H1 (cell line): ENCODE data around the gene HARS2. TPM values are rescaled to one million over a fixed set of nuclear protein-coding genes. Genes with fewer than 3 reads are reported as not detected.

ENCODE experiments used
- CTCF ChIA-PET: fragments of 300-600 bp; sonication (Branson Sonifier 250); formaldehyde crosslinking; loops from one replicate; lab custom pipeline; 2021; ENCODE audit not compliant: partially characterized antibody; lab: Charles Lee
- POLR2A ChIA-PET: fragments of 300-600 bp; sonication (Branson Sonifier 250); formaldehyde crosslinking; loops from one replicate; lab custom pipeline; 2021; ENCODE audit warnings: inconsistent platforms; ENCODE audit not compliant: partially characterized antibody; lab: Charles Lee
- DNase-seq, 2 experiments: peaks; one replicate each; pipeline versions ENCODE4 v3.0.0 to v3.0.0-alpha.2; 2010 to 2022; ENCODE audit warnings: low spot score in 2 of 2, low read depth in 1 of 2, mixed read lengths in 1 of 2
- FAIRE-seq: peaks from 2 replicates; lab custom pipeline; 2011; peaks lifted over from hg19 to GRCh38; lab: Jason Lieb, UNC
- H2AFZ ChIP-seq: 2 replicates; pipeline ENCODE4 v1.8.1; 2012; ENCODE audit warnings: low read length, inconsistent platforms
- H2AK5ac ChIP-seq: 2 replicates; pipeline ENCODE4 v1.6.1; 2013; ENCODE audit warnings: low read depth, low read length
- H2BK120ac ChIP-seq: replicated peaks from 2 replicates; pipeline ENCODE3; 2013; ENCODE audit warnings: low read depth, low read length, inconsistent platforms
- H2BK12ac ChIP-seq: 2 replicates; pipeline ENCODE4 v1.6.1; 2013; ENCODE audit warnings: low read depth, low read length
- H2BK15ac ChIP-seq: 2 replicates; pipeline ENCODE4 v1.6.1; 2013; ENCODE audit warnings: low read length
- H2BK20ac ChIP-seq: 2 replicates; pipeline ENCODE4 v1.6.1; 2013; ENCODE audit warnings: low read length
- H2BK5ac ChIP-seq: 2 replicates; pipeline ENCODE4 v1.6.1; 2013; ENCODE audit warnings: low read depth, low read length
- H3K14ac ChIP-seq: 2 replicates; pipeline ENCODE4 v1.6.1; 2013; ENCODE audit warnings: inconsistent platforms; ENCODE audit not compliant: insufficient read length
- H3K18ac ChIP-seq: 2 replicates; pipeline ENCODE4 v1.6.1; 2013; ENCODE audit warnings: low read length; ENCODE audit errors: extremely low read depth
- H3K23ac ChIP-seq: 2 replicates; pipeline ENCODE4 v1.6.1; 2013; ENCODE audit warnings: inconsistent platforms; ENCODE audit not compliant: insufficient read length
- H3K23me2 ChIP-seq: 2 replicates; pipeline ENCODE4 v1.6.1; 2013; ENCODE audit warnings: low read depth, low read length
- H3K27ac ChIP-seq: 2 replicates; pipeline ENCODE4 v1.6.1; 2011; ENCODE audit warnings: low read depth, low read length, inconsistent platforms
- H3K27me3 ChIP-seq, 4 experiments: replicated peaks in 1 of 4; 1 replicate in 1 of 4; 2 replicates in 3 of 4; pipeline versions ENCODE4 v1.6.1 to v1.8.1; 2011 to 2013; ENCODE audit warnings: low read length in 3 of 4, mild to moderate bottlenecking in 3 of 4, inconsistent platforms in 2 of 4, mixed read lengths in 2 of 4, moderate library complexity in 1 of 4; ENCODE audit not compliant: control insufficient read depth in 3 of 4, insufficient read depth in 3 of 4; ENCODE audit errors: extremely low read depth in 1 of 4
- H3K36me3 ChIP-seq, 4 experiments: 2 replicates each; pipeline versions ENCODE4 v1.6.1 to v1.8.1; 2011 to 2013; ENCODE audit warnings: mild to moderate bottlenecking in 4 of 4, low read length in 3 of 4, moderate library complexity in 2 of 4, control low read depth in 1 of 4, inconsistent platforms in 1 of 4; ENCODE audit not compliant: insufficient read depth in 4 of 4, control insufficient read depth in 2 of 4
- H3K4ac ChIP-seq: replicated peaks from 2 replicates; pipeline ENCODE3; 2013; ENCODE audit warnings: low read length, low read depth, mixed read lengths, inconsistent platforms; ENCODE audit not compliant: insufficient read length
- H3K4me1 ChIP-seq, 4 experiments: replicated peaks in 1 of 4; 1 replicate in 1 of 4; 2 replicates in 3 of 4; pipeline versions ENCODE4 v1.6.1 to v1.8.1; 2011 to 2013; ENCODE audit warnings: low read length in 3 of 4, inconsistent platforms in 2 of 4, mixed read lengths in 1 of 4; ENCODE audit not compliant: insufficient read depth in 4 of 4, control insufficient read depth in 3 of 4
- H3K4me2 ChIP-seq, 2 experiments: 2 replicates each; pipeline versions ENCODE4 v1.6.1 to v1.8.1; 2011 to 2013; ENCODE audit warnings: low read depth in 2 of 2, low read length in 2 of 2, control low read depth in 1 of 2, inconsistent platforms in 1 of 2, mild to moderate bottlenecking in 1 of 2; ENCODE audit not compliant: insufficient read depth in 1 of 2
- H3K4me3 ChIP-seq, 4 experiments: fragments of 200-600, 300-600 bp in 1 of 4; sonication (generic), shearing (Covaris generic), sonication (Bioruptor Twin) in 1 of 4; 2 replicates each; pipeline versions ENCODE4 v1.5.1 to v1.8.1; 2011 to 2016; ENCODE audit warnings: low read length in 4 of 4, low read depth in 3 of 4, control low read depth in 2 of 4, inconsistent platforms in 2 of 4, mild to moderate bottlenecking in 2 of 4, mixed read lengths in 1 of 4, moderate library complexity in 1 of 4; ENCODE audit not compliant: insufficient read depth in 2 of 4; ENCODE audit errors: extremely low read depth in 1 of 4
- H3K56ac ChIP-seq: replicated peaks from 2 replicates; pipeline ENCODE3; 2013; ENCODE audit warnings: low read depth, mild to moderate bottlenecking, mixed read lengths, low read length, inconsistent platforms; ENCODE audit not compliant: insufficient read length
- H3K79me1 ChIP-seq: 2 replicates; pipeline ENCODE4 v1.6.1; 2013; ENCODE audit warnings: low read depth, low read length, control low read depth
- H3K79me2 ChIP-seq, 2 experiments: 2 replicates each; pipeline versions ENCODE4 v1.6.1 to v1.8.1; 2012 to 2013; ENCODE audit warnings: low read length in 2 of 2, mild to moderate bottlenecking in 2 of 2, inconsistent platforms in 1 of 2; ENCODE audit not compliant: insufficient read depth in 2 of 2, control insufficient read depth in 1 of 2
- H3K9ac ChIP-seq, 4 experiments: replicated peaks in 1 of 4; 1 replicate in 1 of 4; 2 replicates in 3 of 4; pipeline versions ENCODE4 v1.6.1 to v1.8.1; 2011 to 2013; ENCODE audit warnings: low read depth in 3 of 4, low read length in 3 of 4, control low read depth in 2 of 4, mild to moderate bottlenecking in 2 of 4, moderate library complexity in 2 of 4, inconsistent platforms in 1 of 4; ENCODE audit errors: extremely low read depth in 1 of 4
- H3K9me3 ChIP-seq, 2 experiments: 2 replicates each; pipeline versions ENCODE4 v1.6.1 to v1.8.1; 2012 to 2013; ENCODE audit warnings: mild to moderate bottlenecking in 2 of 2, moderate library complexity in 2 of 2, control low read depth in 1 of 2, inconsistent platforms in 1 of 2, low read depth in 1 of 2, low read length in 1 of 2, mixed read lengths in 1 of 2; ENCODE audit not compliant: insufficient read depth in 2 of 2
- H4K20me1 ChIP-seq, 2 experiments: replicated peaks in 1 of 2; 2 replicates each; pipeline versions ENCODE3 to v1.8.1; 2011 to 2013; ENCODE audit warnings: inconsistent platforms in 2 of 2, low read length in 2 of 2, mild to moderate bottlenecking in 1 of 2; ENCODE audit not compliant: insufficient read depth in 2 of 2, control insufficient read depth in 1 of 2
- H4K5ac ChIP-seq: 2 replicates; pipeline ENCODE4 v1.6.1; 2013; ENCODE audit warnings: low read length, low read depth, mixed read lengths, inconsistent platforms; ENCODE audit not compliant: insufficient read length
- H4K8ac ChIP-seq: 2 replicates; pipeline ENCODE4 v1.8.0; 2013; ENCODE audit warnings: mild to moderate bottlenecking, moderate library complexity, low read length, inconsistent platforms; ENCODE audit not compliant: insufficient read depth; ENCODE audit errors: extremely low read depth
- H4K91ac ChIP-seq: replicated peaks from 2 replicates; pipeline ENCODE3; 2013; ENCODE audit warnings: low read length, mixed read lengths, inconsistent platforms; ENCODE audit not compliant: insufficient read length
- ASH2L ChIP-seq: fragments of 200-600, 300-600 bp; sonication (generic); IDR thresholded peaks from one replicate; pipeline ENCODE4 v1.7.1; 2017; ENCODE audit warnings: low read length
- BCL11A ChIP-seq, 2 experiments: IDR thresholded peaks; one replicate each; pipeline ENCODE4 v1.6.1; 2011; ENCODE audit warnings: low read depth in 2 of 2, low read length in 2 of 2, mild to moderate bottlenecking in 2 of 2
- CBX5 ChIP-seq: fragments of 300-800, 300-1000 bp; sonication (generic); IDR thresholded peaks from 2 replicates; pipeline ENCODE4 v1.7.1; 2016; ENCODE audit warnings: antibody characterized with exemption, low read length, low read depth
- CEBPB ChIP-seq: IDR thresholded peaks from 2 replicates; pipeline ENCODE4 v1.6.1; 2012; ENCODE audit warnings: low read depth, low read length
- FOSL1 ChIP-seq: IDR thresholded peaks from 2 replicates; pipeline ENCODE4 v1.6.1; 2011; ENCODE audit warnings: mild to moderate bottlenecking, low read depth, low read length, moderate library complexity; ENCODE audit not compliant: insufficient read depth
- JUN ChIP-seq: IDR thresholded peaks from 2 replicates; pipeline ENCODE4 v1.6.1; 2011; ENCODE audit warnings: low read depth, mild to moderate bottlenecking, improper control_type of control experiment, low read length
- NANOG ChIP-seq: IDR thresholded peaks from 2 replicates; pipeline ENCODE4 v1.6.1; 2011; ENCODE audit warnings: low read length, low read depth, mild to moderate bottlenecking, inconsistent platforms; ENCODE audit not compliant: insufficient read depth, poor library complexity, severe bottlenecking
- RFX5 ChIP-seq: IDR thresholded peaks from 2 replicates; pipeline ENCODE4 v1.6.1; 2011; ENCODE audit warnings: low read depth, low read length, improper control_type of control experiment, borderline replicate concordance
- RXRA ChIP-seq: IDR thresholded peaks from 2 replicates; pipeline ENCODE4 v1.6.1; 2011; ENCODE audit warnings: low read depth, mild to moderate bottlenecking, low read length, moderate library complexity; ENCODE audit not compliant: insufficient read depth
- SIRT6 ChIP-seq: IDR thresholded peaks from one replicate; pipeline ENCODE4 v1.7.1; 2012; ENCODE audit warnings: low read length, inconsistent platforms
- SP1 ChIP-seq: IDR thresholded peaks from 2 replicates; pipeline ENCODE4 v1.6.1; 2011; ENCODE audit warnings: low read depth, low read length
- TCF12 ChIP-seq: IDR thresholded peaks from 2 replicates; pipeline ENCODE4 v1.6.1; 2011; ENCODE audit warnings: low read depth, mild to moderate bottlenecking, low read length
- ZNF274 ChIP-seq: IDR thresholded peaks from 2 replicates; pipeline ENCODE4 v1.7.0; 2012; ENCODE audit warnings: low read length, borderline replicate concordance; ENCODE audit errors: extremely low read depth
- WGBS, 2 experiments: shearing (Covaris generic) in 1 of 2; methylation state at CpG; one replicate each; pipeline versions ENCODE4 v1.1.6 to v1.1.7; 2013 to 2015; ENCODE audit warnings: low lambda C conversion rate in 2 of 2, mixed read lengths in 2 of 2, inconsistent platforms in 1 of 2, low coverage in 1 of 2, missing lambda C conversion rate in 1 of 2; ENCODE audit not compliant: insufficient replicate concordance in 2 of 2, insufficient coverage in 1 of 2, insufficient read length in 1 of 2; ENCODE audit errors: extremely low coverage in 1 of 2, missing lambda C conversion rate in 1 of 2; 5-methylcytosine and 5-hydroxymethylcytosine counted together
- polyA plus RNA-seq, 7 experiments: library from polyadenylated mRNA; depleted of rRNA in 3 of 7; stranded (reverse) in 5 of 7; unstranded in 2 of 7; fragments of >200 nt in 5 of 7; fragments of 200-250 nt in 2 of 7; gene quantifications; 1 replicate in 5 of 7; 2 replicates in 1 of 7; 4 replicates in 1 of 7; pipeline versions ENCODE4 v1.2.1 to v1.2.3, GENCODE V29; 2011 to 2013; ENCODE audit warnings: missing spikeins in 2 of 7, mixed read lengths in 2 of 7
- total RNA-seq: library from RNA; stranded (reverse); fragmentation: NEBNext Ultra II Directional; extraction: Animal tissue kit (Norgen Biotek cat#: 25700); gene quantifications from 2 replicates; pipeline ENCODE4 v1.2.1, GENCODE V29; 2021
- TF ChIP-seq, protein P1 (sequence below): IDR thresholded peaks from 2 replicates; pipeline ENCODE4 v1.6.1; 2011; ENCODE audit warnings: low read length, improper control_type of control experiment

Gene HARS2
- total and polyA plus RNA-seq, 2 of the 8 experiments (the other 6 are each of a cell fraction or from before 2014, with no cell fraction given) = 16.1 to 23.1 TPM

DNA sequence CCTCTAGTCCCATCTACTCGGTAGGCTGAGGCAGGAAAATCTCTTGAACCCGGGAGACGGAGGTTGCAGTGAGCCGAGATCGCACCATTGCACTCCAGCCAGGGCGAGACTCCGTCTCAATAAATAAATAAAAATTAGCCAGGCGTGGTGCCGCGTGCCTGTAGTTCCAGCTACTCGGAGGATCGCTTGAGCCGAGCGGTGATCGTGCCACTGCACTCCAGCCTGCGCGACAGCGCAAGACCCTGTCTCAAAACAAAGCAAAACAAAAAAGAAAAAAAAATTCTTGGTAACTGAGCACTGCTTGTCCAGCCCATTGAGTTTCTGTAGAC, 27.3 kb upstream of the HARS2 start:
- Histone ChIP-seq H3K18ac (no peak overlapping the region), H4K8ac (no peak overlapping the region), H3K9me3 (no peaks in the 10 kb centered on the region), H2BK12ac (no peak overlapping the region), H3K23ac (no peak overlapping the region), H3K23me2 (peaks cover 6% of the 10 kb centered on the region), H3K56ac (peak overlapping the region; percentile 40), H3K27me3 (no peaks in the 10 kb centered on the region), H3K4ac (peak overlapping the region; percentile 40), H2AK5ac (no peak overlapping the region), H3K4me1 (no peaks in the 10 kb centered on the region; a peak in 1 of 7 replicates), H3K27ac (no peak overlapping the region), H3K4me2 (peak overlapping the region; percentile 92 to 93), H3K79me2 (peaks cover 0 to 19% of the 10 kb centered on the region in 2 experiments; a peak in 2 of 4 replicates), H2BK5ac (no peak overlapping the region), H4K5ac (no peak overlapping the region), H3K14ac (no peak overlapping the region), H2BK20ac (peak overlapping the region; percentile 72; the same call in 1 of the 2 replicates), H2BK120ac (no peak overlapping the region), H3K79me1 (peaks cover 3% of the 10 kb centered on the region; the same call in 1 of the 2 replicates), H4K20me1 (peaks cover 0 to 2% of the 10 kb centered on the region in 2 experiments), H2AFZ (peak overlapping the region; percentile 98), H2BK15ac (no peak overlapping the region), H3K36me3 (peaks cover 9 to 51% (median 32%) of the 10 kb centered on the region in 4 experiments; a peak in 7 of 8 replicates), H3K4me3 (peak overlapping the region; percentile 82 to 98 (median 94)), H4K91ac (no peak overlapping the region), H3K9ac (no peak overlapping the region; a peak in 1 of 7 replicates)
- 60% methylated on average over 18 of the region's 18 CpGs; no CpG with 5 or more reads in 1 of the 2 experiments for WGBS, 2 experiments
- ChIA-PET CTCF (interaction anchor here (0.8 to 2.1 kb wide), 3 partner anchors 11 to 56 kb away, joined by 3 to 4 read pairs (median 3); partner anchors contain the start of genes IK and NDUFA2), POLR2A (interaction anchor here (1.1 to 9.9 kb wide), 9 partner anchors 10 to 116 kb away, joined by 3 to 87 read pairs (median 7); partner anchors contain the start of genes DND1, HARS1, HARS2 and IK)
- DNase-seq (no peak), FAIRE-seq (no peak)
- no peak for TF ChIP-seq BCL11A (IDR thresholded peaks at IDR 0.05; ENCODE audit: low read depth in 2 of 2, low read length in 2 of 2)
- no peak for TF ChIP-seq CBX5
- no peak for TF ChIP-seq RXRA
- TF ChIP-seq RFX5 = no peak
- no peak for TF ChIP-seq CEBPB
- TF ChIP-seq TCF12 = no peak
- TF ChIP-seq ASH2L = no peak
- TF ChIP-seq SP1 = no peak
- no peak for TF ChIP-seq ZNF274
- TF ChIP-seq NANOG = no peak
- no peak for TF ChIP-seq JUN
- TF ChIP-seq, protein P1, sequence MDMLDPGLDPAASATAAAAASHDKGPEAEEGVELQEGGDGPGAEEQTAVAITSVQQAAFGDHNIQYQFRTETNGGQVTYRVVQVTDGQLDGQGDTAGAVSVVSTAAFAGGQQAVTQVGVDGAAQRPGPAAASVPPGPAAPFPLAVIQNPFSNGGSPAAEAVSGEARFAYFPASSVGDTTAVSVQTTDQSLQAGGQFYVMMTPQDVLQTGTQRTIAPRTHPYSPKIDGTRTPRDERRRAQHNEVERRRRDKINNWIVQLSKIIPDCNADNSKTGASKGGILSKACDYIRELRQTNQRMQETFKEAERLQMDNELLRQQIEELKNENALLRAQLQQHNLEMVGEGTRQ = no peak
- TF ChIP-seq FOSL1 = no peak
- no peak for TF ChIP-seq SIRT6
